CD14-positive monocyte (primary cell): ENCODE results near the gene ACSL1. TPM values are rescaled to one million over a fixed set of nuclear protein-coding genes. Genes with fewer than 3 reads are reported as not detected.

Experiments used
- DNase-seq, 3 donors: peaks; one replicate each; pipeline ENCODE4 v3.0.0-alpha.2; 2011 to 2022
- H2AFZ ChIP-seq: 2 replicates; pipeline ENCODE4 v1.6.0; 2012; ENCODE audit warnings: mild to moderate bottlenecking, low read depth, low read length, inconsistent platforms; ENCODE audit not compliant: insufficient read depth, poor library complexity, severe bottlenecking
- H3K27ac ChIP-seq, 2 donors: 1 replicate in 1 of 2; 2 replicates in 1 of 2; pipeline ENCODE4 v1.5.1; 2012 to 2013; ENCODE audit warnings: low read length in 2 of 2, control low read depth in 1 of 2, inconsistent platforms in 1 of 2, low read depth in 1 of 2, mild to moderate bottlenecking in 1 of 2
- H3K27me3 ChIP-seq, 2 donors: one replicate each; pipeline versions ENCODE4 v1.6.0 to v1.6.1; 2011 to 2013; ENCODE audit warnings: low read length in 2 of 2; ENCODE audit not compliant: control insufficient read depth in 2 of 2, insufficient read depth in 2 of 2
- H3K36me3 ChIP-seq, 2 donors: replicated peaks in 1 of 2; 1 replicate in 1 of 2; 2 replicates in 1 of 2; pipeline versions ENCODE4 v1.5.1 to v1.6.1; 2012 to 2013; ENCODE audit warnings: low read length in 2 of 2, control low read depth in 1 of 2, inconsistent platforms in 1 of 2, mild to moderate bottlenecking in 1 of 2; ENCODE audit not compliant: insufficient read depth in 2 of 2, control insufficient read depth in 1 of 2
- H3K4me1 ChIP-seq, 2 donors: 1 replicate in 1 of 2; 2 replicates in 1 of 2; pipeline versions ENCODE4 v1.5.1 to v1.6.1; 2012 to 2013; ENCODE audit warnings: low read length in 2 of 2, control low read depth in 1 of 2, inconsistent platforms in 1 of 2, mild to moderate bottlenecking in 1 of 2, moderate library complexity in 1 of 2; ENCODE audit not compliant: insufficient read depth in 2 of 2, control insufficient read depth in 1 of 2
- H3K4me2 ChIP-seq: replicated peaks from 2 replicates; pipeline ENCODE3; 2012; ENCODE audit warnings: low read length, moderate library complexity, mild to moderate bottlenecking; ENCODE audit not compliant: poor library complexity, severe bottlenecking; ENCODE audit errors: extremely low read depth
- H3K4me3 ChIP-seq, 3 experiments: fragments of 200-600 bp in 1 of 3; sonication (generic) in 1 of 3; replicated peaks in 1 of 3; 1 replicate in 2 of 3; 2 replicates in 1 of 3; pipeline ENCODE4 v1.5.1; 2011 to 2013; ENCODE audit warnings: low read length in 3 of 3, mild to moderate bottlenecking in 3 of 3, control low read depth in 2 of 3, low read depth in 2 of 3, inconsistent platforms in 1 of 3, moderate library complexity in 1 of 3
- H3K79me2 ChIP-seq: 2 replicates; pipeline ENCODE4 v1.6.0; 2012; ENCODE audit warnings: mild to moderate bottlenecking, control low read depth, inconsistent platforms, low read length, moderate library complexity; ENCODE audit not compliant: insufficient read depth
- H3K9ac ChIP-seq: 2 replicates; pipeline ENCODE4 v1.6.0; 2017; ENCODE audit warnings: low read length, mild to moderate bottlenecking; ENCODE audit not compliant: insufficient read depth, poor library complexity, severe bottlenecking
- H3K9me3 ChIP-seq, 2 donors: replicated peaks in 1 of 2; 1 replicate in 1 of 2; 2 replicates in 1 of 2; pipeline versions ENCODE4 v1.5.1 to v1.6.1; 2012 to 2013; ENCODE audit warnings: low read length in 2 of 2, control low read depth in 1 of 2; ENCODE audit not compliant: control insufficient read depth in 1 of 2, insufficient read depth in 1 of 2
- H4K20me1 ChIP-seq: 2 replicates; pipeline ENCODE4 v1.6.0; 2012; ENCODE audit warnings: mild to moderate bottlenecking, low read length, control low read depth, moderate library complexity; ENCODE audit not compliant: insufficient read depth
- H3K27ac Mint-ChIP-seq, 7 donors: one replicate each; pipeline ENCODE4 v1.8.0; 2020; ENCODE audit warnings: mild to moderate bottlenecking in 7 of 7, mixed read lengths in 7 of 7, moderate library complexity in 6 of 7, inconsistent platforms in 2 of 7
- H3K27me3 Mint-ChIP-seq, 3 donors: one replicate each; pipeline ENCODE4 v1.8.0; 2021 to 2022; ENCODE audit warnings: low read depth in 3 of 3, mild to moderate bottlenecking in 3 of 3, mixed read lengths in 3 of 3, moderate library complexity in 3 of 3, inconsistent platforms in 1 of 3
- H3K36me3 Mint-ChIP-seq, 2 donors: one replicate each; pipeline ENCODE4 v1.8.0; 2020; ENCODE audit warnings: mixed read lengths in 2 of 2, inconsistent platforms in 1 of 2, mild to moderate bottlenecking in 1 of 2
- H3K4me1 Mint-ChIP-seq: one replicate; pipeline ENCODE4 v1.8.0; 2020; ENCODE audit warnings: mild to moderate bottlenecking, mixed read lengths
- H3K4me3 Mint-ChIP-seq, 2 donors: one replicate each; pipeline ENCODE4 v1.8.0; 2020; ENCODE audit warnings: mild to moderate bottlenecking in 2 of 2, mixed read lengths in 2 of 2, moderate library complexity in 1 of 2
- H3K9me3 Mint-ChIP-seq, 7 donors: one replicate each; pipeline ENCODE4 v1.8.0; 2020 to 2022; ENCODE audit warnings: mixed read lengths in 7 of 7, mild to moderate bottlenecking in 6 of 7, moderate library complexity in 6 of 7, inconsistent platforms in 2 of 7
- WGBS: methylation state at CpG from one replicate; pipeline ENCODE4 v1.1.5; 2013; ENCODE audit warnings: missing lambda C conversion rate; ENCODE audit not compliant: insufficient coverage; 5-methylcytosine and 5-hydroxymethylcytosine counted together
- intact Hi-C, 2 donors: fragments of 100-400 bp; cut with micrococcal nuclease; formaldehyde crosslinking; loops; one replicate each; pipeline versions ENCODE4 v1.15.0 to v1.15.1; 2023
- polyA plus RNA-seq, 3 donors: library from polyadenylated mRNA; depleted of rRNA in 1 of 3; unstranded in 2 of 3; stranded (reverse) in 1 of 3; fragments of 300-500 nt in 2 of 3; fragments of >200 nt in 1 of 3; fragmentation: Illumina TruSeq in 2 of 3; gene quantifications; 1 replicate in 2 of 3; 2 replicates in 1 of 3; pipeline ENCODE4 v1.2.3, GENCODE V29; 2012 to 2021
- TF ChIP-seq, protein P1 (sequence below): fragments of 200-600 bp; IDR thresholded peaks from one replicate; pipeline ENCODE4 v1.8.0; 2022; ENCODE audit warnings: antibody characterized with exemption, mild to moderate bottlenecking

Gene ACSL1
- polyA plus RNA-seq, 3 donors: 72.4 to 115 (median 115) TPM

- H3K4me3 Mint-ChIP-seq: peak overlapping the region; percentile 92 to 96
- Histone ChIP-seq H2AFZ (peak overlapping the region; percentile 62), H4K20me1 (peaks cover 36% of the 10 kb centered on the region), H3K9ac (peak overlapping the region; percentile 80), H3K79me2 (peaks cover 39% of the 10 kb centered on the region), H3K4me2 (peak overlapping the region; percentile 90), H3K4me3 (peak overlapping the region; percentile 49 to 81 (median 54)), H3K27ac (peak overlapping the region; percentile 75 to 85), H3K4me1 (peaks cover 43 to 47% of the 10 kb centered on the region in 2 donors), H3K36me3 (peaks cover 0 to 11% of the 10 kb centered on the region in 2 donors), H3K9me3 (no peaks in the 10 kb centered on the region), H3K27me3 (no peaks in the 10 kb centered on the region)
- WGBS: 50% methylated on average over 2 of the region's 15 CpGs
- peaks cover 0 to 2% (median 0%) of the 10 kb centered on the region in 7 donors for H3K9me3 Mint-ChIP-seq
- H3K27ac Mint-ChIP-seq: peak overlapping the region; percentile 93 to 98 (median 95)
- intact Hi-C loops: loop anchor here (2.0 to 10.0 kb wide), 6 partner anchors 22 to 138 kb away; no protein-coding TSS in a partner anchor
- H3K27me3 Mint-ChIP-seq: peaks cover 0 to 6% (median 0%) of the 10 kb centered on the region in 3 donors
- peaks cover 22 to 33% of the 10 kb centered on the region in 2 donors for H3K36me3 Mint-ChIP-seq
- TF ChIP-seq, protein P1, sequence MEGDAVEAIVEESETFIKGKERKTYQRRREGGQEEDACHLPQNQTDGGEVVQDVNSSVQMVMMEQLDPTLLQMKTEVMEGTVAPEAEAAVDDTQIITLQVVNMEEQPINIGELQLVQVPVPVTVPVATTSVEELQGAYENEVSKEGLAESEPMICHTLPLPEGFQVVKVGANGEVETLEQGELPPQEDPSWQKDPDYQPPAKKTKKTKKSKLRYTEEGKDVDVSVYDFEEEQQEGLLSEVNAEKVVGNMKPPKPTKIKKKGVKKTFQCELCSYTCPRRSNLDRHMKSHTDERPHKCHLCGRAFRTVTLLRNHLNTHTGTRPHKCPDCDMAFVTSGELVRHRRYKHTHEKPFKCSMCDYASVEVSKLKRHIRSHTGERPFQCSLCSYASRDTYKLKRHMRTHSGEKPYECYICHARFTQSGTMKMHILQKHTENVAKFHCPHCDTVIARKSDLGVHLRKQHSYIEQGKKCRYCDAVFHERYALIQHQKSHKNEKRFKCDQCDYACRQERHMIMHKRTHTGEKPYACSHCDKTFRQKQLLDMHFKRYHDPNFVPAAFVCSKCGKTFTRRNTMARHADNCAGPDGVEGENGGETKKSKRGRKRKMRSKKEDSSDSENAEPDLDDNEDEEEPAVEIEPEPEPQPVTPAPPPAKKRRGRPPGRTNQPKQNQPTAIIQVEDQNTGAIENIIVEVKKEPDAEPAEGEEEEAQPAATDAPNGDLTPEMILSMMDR: no peak
- DNase-seq: peak in 2 of 3 donors; percentile 55 to 61
- peaks cover 47% of the 10 kb centered on the region for H3K4me1 Mint-ChIP-seq
Measured at GRCh38 chr4:184826691-184827270, 1.0 kb upstream of the ACSL1 start.

DNA sequence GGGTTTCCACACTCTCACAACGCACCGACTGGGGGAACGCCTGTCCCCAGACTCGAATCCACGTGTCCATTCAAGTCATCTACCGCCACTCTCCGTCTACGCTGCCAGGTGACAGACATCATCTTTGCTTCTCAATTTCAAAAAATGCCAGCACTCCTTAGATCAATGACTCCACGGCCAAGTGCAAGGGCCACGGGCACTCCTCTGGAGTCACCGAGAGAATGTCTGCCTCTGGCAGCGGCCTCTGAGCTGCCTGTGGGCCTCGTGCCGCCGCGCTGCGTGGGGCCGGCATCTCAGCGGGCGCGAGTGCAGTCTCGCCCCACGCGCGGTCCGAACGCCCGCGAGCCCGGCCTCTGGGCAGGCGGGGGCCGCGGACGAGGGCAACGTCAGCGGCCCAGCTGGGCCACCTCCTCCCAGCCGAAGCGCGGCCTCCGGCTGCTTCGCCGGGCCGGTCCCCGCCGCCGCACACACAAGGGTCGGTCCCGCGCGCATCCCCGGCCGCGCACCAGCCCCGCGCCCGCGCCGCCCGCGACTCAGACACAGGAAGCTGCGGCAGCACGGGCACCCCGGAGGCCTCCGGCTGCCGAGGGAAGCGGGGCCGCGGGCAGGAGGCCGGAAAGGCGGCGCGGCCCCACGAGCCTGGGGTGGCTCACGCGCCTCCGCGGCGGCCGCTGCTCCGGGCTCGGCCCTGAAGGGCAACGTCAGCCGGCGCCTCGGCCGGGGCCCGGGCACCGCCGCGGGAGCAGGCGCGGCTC, 450 bp downstream of the ACSL1 start:
- Histone ChIP-seq H3K9me3 (no peaks in the 10 kb centered on the region), H3K79me2 (peaks cover 54% of the 10 kb centered on the region), H3K4me2 (peak overlapping the region; percentile 75), H3K27me3 (no peaks in the 10 kb centered on the region), H3K4me3 (peak overlapping the region; percentile 90 to 100 (median 97)), H3K36me3 (peaks cover 0 to 11% of the 10 kb centered on the region in 2 donors), H3K4me1 (peaks cover 58% of the 10 kb centered on the region in 2 donors), H3K27ac (peak overlapping the region; percentile 80 to 85), H4K20me1 (peaks cover 51% of the 10 kb centered on the region), H3K9ac (peak overlapping the region; percentile 89), H2AFZ (no peak overlapping the region)
- Mint-ChIP-seq H3K27me3 (peaks cover 0 to 6% (median 0%) of the 10 kb centered on the region in 3 donors), H3K27ac (peak overlapping the region; percentile 87 to 97 (median 96)), H3K9me3 (peaks cover 0 to 2% (median 0%) of the 10 kb centered on the region in 7 donors), H3K4me3 (peak overlapping the region; percentile 99 to 100), H3K4me1 (peaks cover 60% of the 10 kb centered on the region), H3K36me3 (peaks cover 23 to 39% of the 10 kb centered on the region in 2 donors)
- TF ChIP-seq, protein P1: no peak
- DNase-seq: peak in 1 of 3 donors; percentile 56
- intact Hi-C loops: loop anchor here (5.0 to 10.0 kb wide), 4 partner anchors 37 to 139 kb away; no protein-coding TSS in a partner anchor
- under 1% methylated on average over 89 of the region's 92 CpGs for WGBS
